ENCODE results near the gene HERPUD1. TPM values are rescaled to one million over a fixed set of nuclear protein-coding genes. Genes with fewer than 3 reads are reported as not detected.

Gene HERPUD1
- total and polyA plus RNA-seq, 2 of the 13 experiments (the other 11 are each of a cell fraction or from before 2014, with no cell fraction given) = 96.2 to 323 TPM

- TF ChIP-seq ZNF879 (CRISPR knock-in tag; IDR thresholded peaks at IDR 0.05) = no peak
- TF ChIP-seq MED1 (CRISPR knock-in tag; IDR thresholded peaks at IDR 0.05) = no peak
- 0 out of 2 replicates have a peak, but pooled peaks have one; percentile 30 for TF ChIP-seq BCL3 (CRISPR knock-in tag; IDR thresholded peaks at IDR 0.05)
- no peak for TF ChIP-seq TGIF2 (CRISPR knock-in tag; IDR thresholded peaks at IDR 0.05)
- no peak for TF ChIP-seq NFKBIZ (CRISPR knock-in tag; IDR thresholded peaks at IDR 0.05)
- peak; percentile 68; the same call in 1 of the 2 replicates for TF ChIP-seq ZNF441 (CRISPR knock-in tag; IDR thresholded peaks at IDR 0.05; ENCODE audit: borderline replicate concordance)
- TF ChIP-seq IKZF4 (CRISPR knock-in tag; IDR thresholded peaks at IDR 0.05; ENCODE audit: borderline replicate concordance, low read depth, not compliant biosample characterization) = no peak
- TF ChIP-seq, protein P1, sequence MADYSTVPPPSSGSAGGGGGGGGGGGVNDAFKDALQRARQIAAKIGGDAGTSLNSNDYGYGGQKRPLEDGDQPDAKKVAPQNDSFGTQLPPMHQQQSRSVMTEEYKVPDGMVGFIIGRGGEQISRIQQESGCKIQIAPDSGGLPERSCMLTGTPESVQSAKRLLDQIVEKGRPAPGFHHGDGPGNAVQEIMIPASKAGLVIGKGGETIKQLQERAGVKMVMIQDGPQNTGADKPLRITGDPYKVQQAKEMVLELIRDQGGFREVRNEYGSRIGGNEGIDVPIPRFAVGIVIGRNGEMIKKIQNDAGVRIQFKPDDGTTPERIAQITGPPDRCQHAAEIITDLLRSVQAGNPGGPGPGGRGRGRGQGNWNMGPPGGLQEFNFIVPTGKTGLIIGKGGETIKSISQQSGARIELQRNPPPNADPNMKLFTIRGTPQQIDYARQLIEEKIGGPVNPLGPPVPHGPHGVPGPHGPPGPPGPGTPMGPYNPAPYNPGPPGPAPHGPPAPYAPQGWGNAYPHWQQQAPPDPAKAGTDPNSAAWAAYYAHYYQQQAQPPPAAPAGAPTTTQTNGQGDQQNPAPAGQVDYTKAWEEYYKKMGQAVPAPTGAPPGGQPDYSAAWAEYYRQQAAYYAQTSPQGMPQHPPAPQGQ (CRISPR knock-in tag; IDR thresholded peaks at IDR 0.05; ENCODE audit: borderline replicate concordance) = peak; percentile 27; the same call in 1 of the 2 replicates
- peak; percentile 56; the same call in 1 of the 2 replicates for TF ChIP-seq ZBTB38 (CRISPR knock-in tag; IDR thresholded peaks at IDR 0.05)
- TF ChIP-seq, protein P2, sequence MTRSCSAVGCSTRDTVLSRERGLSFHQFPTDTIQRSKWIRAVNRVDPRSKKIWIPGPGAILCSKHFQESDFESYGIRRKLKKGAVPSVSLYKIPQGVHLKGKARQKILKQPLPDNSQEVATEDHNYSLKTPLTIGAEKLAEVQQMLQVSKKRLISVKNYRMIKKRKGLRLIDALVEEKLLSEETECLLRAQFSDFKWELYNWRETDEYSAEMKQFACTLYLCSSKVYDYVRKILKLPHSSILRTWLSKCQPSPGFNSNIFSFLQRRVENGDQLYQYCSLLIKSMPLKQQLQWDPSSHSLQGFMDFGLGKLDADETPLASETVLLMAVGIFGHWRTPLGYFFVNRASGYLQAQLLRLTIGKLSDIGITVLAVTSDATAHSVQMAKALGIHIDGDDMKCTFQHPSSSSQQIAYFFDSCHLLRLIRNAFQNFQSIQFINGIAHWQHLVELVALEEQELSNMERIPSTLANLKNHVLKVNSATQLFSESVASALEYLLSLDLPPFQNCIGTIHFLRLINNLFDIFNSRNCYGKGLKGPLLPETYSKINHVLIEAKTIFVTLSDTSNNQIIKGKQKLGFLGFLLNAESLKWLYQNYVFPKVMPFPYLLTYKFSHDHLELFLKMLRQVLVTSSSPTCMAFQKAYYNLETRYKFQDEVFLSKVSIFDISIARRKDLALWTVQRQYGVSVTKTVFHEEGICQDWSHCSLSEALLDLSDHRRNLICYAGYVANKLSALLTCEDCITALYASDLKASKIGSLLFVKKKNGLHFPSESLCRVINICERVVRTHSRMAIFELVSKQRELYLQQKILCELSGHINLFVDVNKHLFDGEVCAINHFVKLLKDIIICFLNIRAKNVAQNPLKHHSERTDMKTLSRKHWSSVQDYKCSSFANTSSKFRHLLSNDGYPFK (CRISPR knock-in tag; IDR thresholded peaks at IDR 0.05; ENCODE audit: borderline replicate concordance) = 0 out of 2 replicates have a peak, but pooled peaks have one; percentile 27
- TF ChIP-seq, protein P3, sequence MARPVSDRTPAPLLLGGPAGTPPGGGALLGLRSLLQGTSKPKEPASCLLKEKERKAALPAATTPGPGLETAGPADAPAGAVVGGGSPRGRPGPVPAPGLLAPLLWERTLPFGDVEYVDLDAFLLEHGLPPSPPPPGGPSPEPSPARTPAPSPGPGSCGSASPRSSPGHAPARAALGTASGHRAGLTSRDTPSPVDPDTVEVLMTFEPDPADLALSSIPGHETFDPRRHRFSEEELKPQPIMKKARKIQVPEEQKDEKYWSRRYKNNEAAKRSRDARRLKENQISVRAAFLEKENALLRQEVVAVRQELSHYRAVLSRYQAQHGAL (CRISPR knock-in tag; IDR thresholded peaks at IDR 0.05; ENCODE audit: not compliant biosample characterization) = no peak
- peak; percentile 67; the same call in 1 of the 2 replicates for TF ChIP-seq ERF (CRISPR knock-in tag; IDR thresholded peaks at IDR 0.05)
- TF ChIP-seq ZNF12 (CRISPR knock-in tag; IDR thresholded peaks at IDR 0.05) = no peak
- TF ChIP-seq, protein P4, sequence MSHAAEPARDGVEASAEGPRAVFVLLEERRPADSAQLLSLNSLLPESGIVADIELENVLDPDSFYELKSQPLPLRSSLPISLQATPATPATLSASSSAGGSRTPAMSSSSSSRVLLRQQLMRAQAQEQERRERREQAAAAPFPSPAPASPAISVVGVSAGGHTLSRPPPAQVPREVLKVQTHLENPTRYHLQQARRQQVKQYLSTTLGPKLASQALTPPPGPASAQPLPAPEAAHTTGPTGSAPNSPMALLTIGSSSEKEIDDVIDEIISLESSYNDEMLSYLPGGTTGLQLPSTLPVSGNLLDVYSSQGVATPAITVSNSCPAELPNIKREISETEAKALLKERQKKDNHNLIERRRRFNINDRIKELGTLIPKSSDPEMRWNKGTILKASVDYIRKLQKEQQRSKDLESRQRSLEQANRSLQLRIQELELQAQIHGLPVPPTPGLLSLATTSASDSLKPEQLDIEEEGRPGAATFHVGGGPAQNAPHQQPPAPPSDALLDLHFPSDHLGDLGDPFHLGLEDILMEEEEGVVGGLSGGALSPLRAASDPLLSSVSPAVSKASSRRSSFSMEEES (CRISPR knock-in tag; IDR thresholded peaks at IDR 0.05) = 0 out of 2 replicates have a peak, but pooled peaks have one; percentile 21
- no peak for TF ChIP-seq ZNF781 (CRISPR knock-in tag; IDR thresholded peaks at IDR 0.05; ENCODE audit: borderline replicate concordance, not compliant biosample characterization)
- TF ChIP-seq, protein P5, sequence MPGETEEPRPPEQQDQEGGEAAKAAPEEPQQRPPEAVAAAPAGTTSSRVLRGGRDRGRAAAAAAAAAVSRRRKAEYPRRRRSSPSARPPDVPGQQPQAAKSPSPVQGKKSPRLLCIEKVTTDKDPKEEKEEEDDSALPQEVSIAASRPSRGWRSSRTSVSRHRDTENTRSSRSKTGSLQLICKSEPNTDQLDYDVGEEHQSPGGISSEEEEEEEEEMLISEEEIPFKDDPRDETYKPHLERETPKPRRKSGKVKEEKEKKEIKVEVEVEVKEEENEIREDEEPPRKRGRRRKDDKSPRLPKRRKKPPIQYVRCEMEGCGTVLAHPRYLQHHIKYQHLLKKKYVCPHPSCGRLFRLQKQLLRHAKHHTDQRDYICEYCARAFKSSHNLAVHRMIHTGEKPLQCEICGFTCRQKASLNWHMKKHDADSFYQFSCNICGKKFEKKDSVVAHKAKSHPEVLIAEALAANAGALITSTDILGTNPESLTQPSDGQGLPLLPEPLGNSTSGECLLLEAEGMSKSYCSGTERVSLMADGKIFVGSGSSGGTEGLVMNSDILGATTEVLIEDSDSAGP (CRISPR knock-in tag; IDR thresholded peaks at IDR 0.05; ENCODE audit: borderline replicate concordance) = peak; percentile 28; the same call in 1 of the 2 replicates
- TF ChIP-seq CHD4 (IDR thresholded peaks at IDR 0.05; ENCODE audit: borderline replicate concordance, low read length) = no peak
- TF ChIP-seq FOXP1 (IDR thresholded peaks at IDR 0.05) = no peak
- no peak for TF ChIP-seq FOXP1 (CRISPR knock-in tag; IDR thresholded peaks at IDR 0.05)
Observed at GRCh38 chr16:56983211-56983751, 51.3 kb downstream of the HERPUD1 start (continued).
